Activated CD4-positive, alpha-beta T cell treated with anti-CD3 and anti-CD28 coated beads for 36 hours (primary cell): ENCODE results near the gene THSD4. TPM values are rescaled to one million over a fixed set of nuclear protein-coding genes. Genes with fewer than 3 reads are reported as not detected.
"Not testable (repeated sequence)": the region's sequence is repeated elsewhere in the genome, so short reads cannot be mapped to it uniquely, and the experiment has no call there.

Experiments used
- ATAC-seq: fragments of 200-7000 bp; cut with Tn5 transposase; one replicate; pipeline ENCODE4 v1.10.0; 2021; ENCODE audit warnings: mild to moderate bottlenecking, moderate library complexity
- CTCF ChIA-PET: fragments of 350-600 bp; sonication (Branson Sonifier 250); formaldehyde crosslinking; loops from one replicate; lab custom pipeline; 2021; ENCODE audit warnings: antibody characterized with exemption; lab: Charles Lee
- POLR2A ChIA-PET: fragments of 350-600 bp; sonication (Branson Sonifier 250); formaldehyde crosslinking; loops from one replicate; lab custom pipeline; 2021; ENCODE audit warnings: antibody characterized with exemption, inconsistent platforms; lab: Charles Lee
- DNase-seq: peaks from one replicate; pipeline ENCODE4 v3.0.0-alpha.2; 2020
- H3K27ac Mint-ChIP-seq: one replicate; pipeline ENCODE4 v1.8.0; 2021; ENCODE audit warnings: mixed read lengths
- H3K27me3 Mint-ChIP-seq: one replicate; pipeline ENCODE4 v1.8.0; 2021; ENCODE audit warnings: mixed read lengths
- H3K36me3 Mint-ChIP-seq: one replicate; pipeline ENCODE4 v1.8.0; 2021; ENCODE audit warnings: low read depth, mixed read lengths
- H3K4me1 Mint-ChIP-seq: one replicate; pipeline ENCODE4 v1.8.0; 2021; ENCODE audit warnings: mixed read lengths
- H3K4me3 Mint-ChIP-seq: one replicate; pipeline ENCODE4 v1.8.0; 2021; ENCODE audit warnings: mild to moderate bottlenecking, moderate library complexity, mixed read lengths
- H3K9me3 Mint-ChIP-seq: one replicate; pipeline ENCODE4 v1.8.0; 2021; ENCODE audit warnings: low read depth, mixed read lengths
- intact Hi-C, 2 experiments: fragments of 100-400 bp; cut with DNase I in 1 of 2; cut with micrococcal nuclease in 1 of 2; formaldehyde crosslinking; loops; one replicate each; pipeline versions ENCODE4 v1.14.2 to v1.15.1; 2022 to 2024; cut with DNase I, micrococcal nuclease
- total RNA-seq, 2 experiments: library from RNA; stranded (reverse); gene quantifications; one replicate each; pipeline ENCODE4 v1.2.3, GENCODE V29; 2021

THSD4 gene
- total RNA-seq, 2 experiments from 2014 or later: not detected

- intact Hi-C loops: loop anchor here in 1 of 2 experiments (2.0 kb wide), 1 partner anchor 55 kb away; no protein-coding TSS in a partner anchor
- Mint-ChIP-seq H3K27ac (no peak overlapping the region), H3K27me3 (peaks cover 11% of the 10 kb centered on the region), H3K9me3 (peaks cover 4% of the 10 kb centered on the region), H3K4me1 (peaks cover 4% of the 10 kb centered on the region), H3K4me3 (no peak overlapping the region), H3K36me3 (no peaks in the 10 kb centered on the region)
- ChIA-PET CTCF (interaction anchor here (0.5 to 2.4 kb wide), 11 partner anchors 25 to 416 kb away, joined by 3 to 18 read pairs (median 3); no protein-coding TSS in a partner anchor), POLR2A (no interaction called here)
- ATAC-seq (no peak), DNase-seq (no peak)
These were observed 270.7 kb downstream of the THSD4 start for GRCh38 chr15:71386005-71386404.

GRCh38 chr15:71386448-71387236 is 271.4 kb downstream of the THSD4 start:
- no peak overlapping the region for H3K27ac Mint-ChIP-seq
- intact Hi-C loops: loop anchor here in 1 of 2 experiments (2.0 kb wide), 1 partner anchor 54 kb away; no protein-coding TSS in a partner anchor
- peaks cover 4% of the 10 kb centered on the region for H3K4me1 Mint-ChIP-seq
- peaks cover 11% of the 10 kb centered on the region for H3K27me3 Mint-ChIP-seq
- H3K9me3 Mint-ChIP-seq: peaks cover 4% of the 10 kb centered on the region
- ChIA-PET POLR2A (interaction anchor here (0.7 kb wide), 1 partner anchor 459 kb away, joined by 4 read pairs; no protein-coding TSS in a partner anchor), CTCF (interaction anchor here (0.6 to 2.4 kb wide), 12 partner anchors 17 to 415 kb away, joined by 3 to 18 read pairs (median 3); no protein-coding TSS in a partner anchor)
- DNase-seq (no peak), ATAC-seq (no peak)
- H3K4me3 Mint-ChIP-seq: no peak overlapping the region
- no peaks in the 10 kb centered on the region for H3K36me3 Mint-ChIP-seq

DNA sequence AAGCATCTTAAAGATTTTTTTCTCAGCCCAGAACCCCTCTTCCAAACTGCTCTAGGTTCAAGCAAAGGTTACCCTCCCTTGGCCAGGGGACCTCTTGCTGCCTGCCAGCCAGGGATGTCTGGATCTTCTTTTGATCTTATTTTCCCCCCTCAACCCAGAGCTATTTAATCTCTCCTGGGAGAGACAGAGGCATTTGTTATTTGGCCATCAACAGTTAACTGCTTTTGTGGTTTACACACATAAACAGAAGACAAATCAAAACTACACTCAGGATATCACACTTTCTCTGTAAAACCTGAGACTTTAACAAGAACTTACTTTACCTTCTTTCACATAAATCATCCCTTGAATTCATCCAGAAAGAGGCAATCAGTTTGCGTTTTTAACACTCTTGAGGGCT is 272.5 kb downstream of the THSD4 start:
- intact Hi-C loops: loop anchor here in 1 of 2 experiments (2.0 kb wide), 1 partner anchor 53 kb away; no protein-coding TSS in a partner anchor
- Mint-ChIP-seq H3K36me3 (no peaks in the 10 kb centered on the region), H3K9me3 (peaks cover 4% of the 10 kb centered on the region), H3K4me1 (peaks cover 4% of the 10 kb centered on the region), H3K27ac (no peak overlapping the region), H3K4me3 (no peak overlapping the region), H3K27me3 (peaks cover 12% of the 10 kb centered on the region)
- no peak for ATAC-seq
- CTCF ChIA-PET: interaction anchor here (0.9 to 1.4 kb wide), 3 partner anchors 11 to 58 kb away, joined by 3 to 5 read pairs (median 3); no protein-coding TSS in a partner anchor
- no peak for DNase-seq
- POLR2A ChIA-PET: no interaction called here

GRCh38 chr15:71390096-71390495 is 274.8 kb downstream of the THSD4 start:
- ATAC-seq: no peak
- Mint-ChIP-seq H3K4me1 (peaks cover 4% of the 10 kb centered on the region), H3K4me3 (no peak overlapping the region), H3K36me3 (no peaks in the 10 kb centered on the region), H3K9me3 (peaks cover 4% of the 10 kb centered on the region), H3K27ac (no peak overlapping the region), H3K27me3 (peaks cover 18% of the 10 kb centered on the region)
- no peak for DNase-seq
- CTCF ChIA-PET: no interaction called here
- POLR2A ChIA-PET: no interaction called here
- intact Hi-C loops: no loop called here

GRCh38 chr15:71391421-71392088 is 276.3 kb downstream of the THSD4 start:
- Mint-ChIP-seq H3K4me1 (peaks cover 4% of the 10 kb centered on the region), H3K36me3 (no peaks in the 10 kb centered on the region), H3K9me3 (peaks cover 4% of the 10 kb centered on the region), H3K27me3 (peaks cover 16% of the 10 kb centered on the region), H3K27ac (no peak overlapping the region), H3K4me3 (no peak overlapping the region)
- ChIA-PET CTCF (interaction anchor here (1.0 kb wide), 1 partner anchor 9 kb away, joined by 3 read pairs; no protein-coding TSS in a partner anchor), POLR2A (no interaction called here)
- ATAC-seq: no peak
- DNase-seq: no peak
- intact Hi-C loops: no loop called here

GRCh38 chr15:71392861-71393283 is 277.6 kb downstream of the THSD4 start:
- no peak for DNase-seq
- intact Hi-C loops: no loop called here
- no peak overlapping the region for H3K4me3 Mint-ChIP-seq
- no peak for ATAC-seq
- CTCF ChIA-PET: no interaction called here
- H3K4me1 Mint-ChIP-seq: no peaks in the 10 kb centered on the region
- H3K27ac Mint-ChIP-seq: no peak overlapping the region
- H3K27me3 Mint-ChIP-seq: peaks cover 14% of the 10 kb centered on the region
- no peaks in the 10 kb centered on the region for H3K36me3 Mint-ChIP-seq
- H3K9me3 Mint-ChIP-seq: peaks cover 4% of the 10 kb centered on the region
- POLR2A ChIA-PET: no interaction called here

GRCh38 chr15:71393383-71393782 is 278.1 kb downstream of the THSD4 start:
- H3K27me3 Mint-ChIP-seq: peaks cover 15% of the 10 kb centered on the region
- intact Hi-C loops: no loop called here
- ChIA-PET POLR2A (no interaction called here), CTCF (no interaction called here)
- no peaks in the 10 kb centered on the region for H3K36me3 Mint-ChIP-seq
- DNase-seq: no peak
- H3K4me1 Mint-ChIP-seq: no peaks in the 10 kb centered on the region
- peaks cover 4% of the 10 kb centered on the region for H3K9me3 Mint-ChIP-seq
- no peak for ATAC-seq
- H3K27ac Mint-ChIP-seq: no peak overlapping the region
- H3K4me3 Mint-ChIP-seq: no peak overlapping the region

- ChIA-PET CTCF (no interaction called here), POLR2A (no interaction called here)
- no peaks in the 10 kb centered on the region for H3K4me1 Mint-ChIP-seq
- ATAC-seq (no peak), DNase-seq (no peak)
- H3K9me3 Mint-ChIP-seq: no peaks in the 10 kb centered on the region
- no peaks in the 10 kb centered on the region for H3K36me3 Mint-ChIP-seq
- H3K27me3 Mint-ChIP-seq: peaks cover 10% of the 10 kb centered on the region
- no peak overlapping the region for H3K27ac Mint-ChIP-seq
- intact Hi-C loops: no loop called here
- H3K4me3 Mint-ChIP-seq: no peak overlapping the region
These were observed 281.4 kb downstream of the THSD4 start for GRCh38 chr15:71396536-71397125.

- H3K9me3 Mint-ChIP-seq: no peaks in the 10 kb centered on the region
- intact Hi-C loops: no loop called here
- POLR2A ChIA-PET: no interaction called here
- no peaks in the 10 kb centered on the region for H3K36me3 Mint-ChIP-seq
- H3K27me3 Mint-ChIP-seq: peaks cover 10% of the 10 kb centered on the region
- ATAC-seq: no peak
- DNase-seq: no peak
- H3K4me3 Mint-ChIP-seq: no peak overlapping the region
- CTCF ChIA-PET: no interaction called here
- H3K4me1 Mint-ChIP-seq: no peaks in the 10 kb centered on the region
- H3K27ac Mint-ChIP-seq: no peak overlapping the region
These were observed 282.1 kb downstream of the THSD4 start for GRCh38 chr15:71397377-71397776.

DNA sequence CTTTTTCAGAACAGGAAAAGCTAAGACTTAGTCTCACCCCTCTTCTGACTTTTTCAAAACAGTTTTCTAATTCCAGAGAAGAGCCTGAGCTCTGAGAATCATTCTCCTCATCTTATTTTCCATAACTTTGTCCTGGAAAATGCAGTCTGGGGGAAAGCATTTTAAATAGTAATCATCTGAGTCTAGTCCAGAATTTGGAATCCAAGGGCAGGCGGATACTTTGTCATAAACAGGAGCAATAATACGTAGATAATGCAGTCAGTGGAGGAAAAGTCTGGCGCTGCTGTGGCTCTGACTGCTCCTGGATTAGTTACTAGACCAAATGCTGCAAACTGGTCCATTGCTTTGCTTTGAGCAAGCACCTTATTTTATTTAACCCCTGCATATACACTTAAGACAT is 285.0 kb downstream of the THSD4 start:
- ChIA-PET POLR2A (no interaction called here), CTCF (interaction anchor here (0.8 kb wide), 1 partner anchor 23 kb away, joined by 3 read pairs; no protein-coding TSS in a partner anchor)
- Mint-ChIP-seq H3K4me3 (no peak overlapping the region), H3K4me1 (no peaks in the 10 kb centered on the region), H3K27me3 (peaks cover 3% of the 10 kb centered on the region), H3K27ac (no peak overlapping the region), H3K36me3 (no peaks in the 10 kb centered on the region), H3K9me3 (no peaks in the 10 kb centered on the region)
- intact Hi-C loops: no loop called here
- DNase-seq (no peak), ATAC-seq (no peak)

GRCh38 chr15:71401728-71402127 is 286.5 kb downstream of the THSD4 start:
- H3K27ac Mint-ChIP-seq, H3K36me3 Mint-ChIP-seq, POLR2A ChIA-PET, intact Hi-C loops, H3K9me3 Mint-ChIP-seq, ATAC-seq, H3K4me3 Mint-ChIP-seq, CTCF ChIA-PET, DNase-seq, H3K4me1 Mint-ChIP-seq, H3K27me3 Mint-ChIP-seq: not testable (repeated sequence)
